Measurements from ENCODE around the gene IRF9.
"Not testable (repeated sequence)": the region's sequence is repeated elsewhere in the genome, so short reads cannot be mapped to it uniquely, and the experiment has no call there.

The IRF9 gene

GRCh38 chr14:24195186-24196070 is 34.4 kb downstream of the IRF9 start, which contains the start of gene TM9SF1:
Gene TM9SF1, minus strand, starts transcription at chr14:24195441. Its CDS starts 422 bp downstream, at chr14:24195019.
- DNase-seq, result peak in 13 of 14 donors; percentile 44 to 90 (median 72)

GRCh38 chr14:24196071-24197055 is 35.3 kb downstream of the IRF9 start:
- DNase-seq, result peak in 1 of 14 donors; percentile 32

- no peak for DNase-seq
These were observed 36.0 kb downstream of the IRF9 start for GRCh38 chr14:24197056-24197450.

GRCh38 chr14:24198814-24199524 is 37.9 kb downstream of the IRF9 start:
- DNase-seq, result no peak

GRCh38 chr14:24202538-24202937 is 41.5 kb downstream of the IRF9 start:
- DNase-seq, result not testable (repeated sequence)

GRCh38 chr14:24203249-24203886 is 42.3 kb downstream of the IRF9 start:
- DNase-seq, result not testable (repeated sequence)

GRCh38 chr14:24204163-24205146 is 43.4 kb downstream of the IRF9 start:
- no peak for DNase-seq

GRCh38 chr14:24206260-24207103 is 45.4 kb downstream of the IRF9 start:
- DNase-seq, result no peak

GRCh38 chr14:24207104-24207551 is 46.1 kb downstream of the IRF9 start:
- DNase-seq, result no peak

- DNase-seq, result no peak
These were observed 46.6 kb downstream of the IRF9 start for GRCh38 chr14:24207625-24208024.

- no peak for DNase-seq
These were observed 50.2 kb downstream of the IRF9 start for GRCh38 chr14:24211311-24211710.

GRCh38 chr14:24212924-24213865 is 52.1 kb downstream of the IRF9 start, which contains the start of gene CHMP4A:
Gene CHMP4A, minus strand, starts transcription at chr14:24213488. Its CDS starts 49 bp downstream, at chr14:24213439.
- peak; percentile 54 to 94 (median 87) for DNase-seq

- no peak for DNase-seq
These were observed 53.0 kb downstream of the IRF9 start for GRCh38 chr14:24213866-24214662.

- DNase-seq, result peak in 13 of 14 donors; percentile 47 to 87 (median 72)
These were observed 54.7 kb downstream of the IRF9 start, which contains the start of gene MDP1 for GRCh38 chr14:24215495-24216344. Gene MDP1, minus strand, starts transcription at chr14:24216066. Its CDS starts 111 bp downstream, at chr14:24215955.
